ENCODE results near the gene DFFA. TPM values are rescaled to one million over a fixed set of nuclear protein-coding genes. Genes with fewer than 3 reads are reported as not detected.

Gene DFFA
- total RNA-seq, 2 donors from 2014 or later, result 14.8 to 16.4 TPM

GRCh38 chr1:10495475-10495817 is 23.1 kb upstream of the DFFA start:
- peaks cover 7 to 12% of the 10 kb centered on the region in 2 donors for H3K4me1 ChIP-seq (ENCODE audit: control insufficient read depth in 1 of 2, low read depth in 2 of 2)
- ATAC-seq (ENCODE audit: insufficient number of reproducible peaks, low FRiP score, low read depth) (no peak), DNase-seq (ENCODE audit: low spot score) (no peak)
- peaks cover 7% of the 10 kb centered on the region for H3K36me3 ChIP-seq
- TF ChIP-seq CTCF (IDR thresholded peaks at IDR 0.05), result no peak
- no peak overlapping the region for H3K27ac ChIP-seq
- H3K9me3 ChIP-seq, result no peaks in the 10 kb centered on the region
- peak overlapping the region; percentile 69 for H3K4me3 ChIP-seq
- no peaks in the 10 kb centered on the region for H3K27me3 ChIP-seq (replicated peaks; ENCODE audit: insufficient read depth)

GRCh38 chr1:10494754-10495474 is 22.6 kb upstream of the DFFA start:
- Histone ChIP-seq H3K27ac (no peak overlapping the region), H3K4me3 (peak overlapping the region; percentile 69), H3K27me3 (replicated peaks; ENCODE audit: insufficient read depth) (no peaks in the 10 kb centered on the region), H3K9me3 (no peaks in the 10 kb centered on the region), H3K4me1 (ENCODE audit: control insufficient read depth in 1 of 2, low read depth in 2 of 2) (peaks cover 7 to 12% of the 10 kb centered on the region in 2 donors), H3K36me3 (peaks cover 7% of the 10 kb centered on the region)
- ATAC-seq (ENCODE audit: insufficient number of reproducible peaks, low FRiP score, low read depth) (peak; percentile 51), DNase-seq (ENCODE audit: low spot score) (no peak)
- TF ChIP-seq CTCF (IDR thresholded peaks at IDR 0.05), result peak; percentile 97

DNA sequence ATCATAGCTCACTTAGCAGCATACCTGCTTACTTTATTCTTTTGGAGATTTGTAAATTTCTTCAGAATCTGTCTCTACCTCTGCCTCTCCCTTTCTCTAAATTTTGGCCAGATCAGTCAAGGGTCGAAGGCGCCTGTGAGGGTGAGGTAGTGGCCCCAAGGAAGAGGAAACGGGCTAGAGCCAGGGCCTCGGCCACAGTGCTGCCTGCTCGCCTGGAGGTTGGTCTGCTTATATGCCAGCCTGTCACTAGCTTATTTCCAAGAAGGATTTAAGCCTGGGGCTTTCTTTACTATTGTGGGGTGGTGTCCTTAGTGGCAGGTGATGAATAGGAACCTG is 22.1 kb upstream of the DFFA start:
- Histone ChIP-seq H3K4me1 (ENCODE audit: control insufficient read depth in 1 of 2, low read depth in 2 of 2) (peaks cover 7 to 12% of the 10 kb centered on the region in 2 donors), H3K27me3 (replicated peaks; ENCODE audit: insufficient read depth) (no peaks in the 10 kb centered on the region), H3K27ac (no peak overlapping the region), H3K4me3 (peak overlapping the region; percentile 69), H3K9me3 (no peaks in the 10 kb centered on the region), H3K36me3 (peaks cover 7% of the 10 kb centered on the region)
- DNase-seq (ENCODE audit: low spot score), result no peak
- TF ChIP-seq CTCF (IDR thresholded peaks at IDR 0.05), result no peak
- ATAC-seq (ENCODE audit: insufficient number of reproducible peaks, low FRiP score, low read depth), result no peak

- no peak overlapping the region for H3K27ac ChIP-seq
- H3K9me3 ChIP-seq, result no peaks in the 10 kb centered on the region
- no peak overlapping the region for H3K4me3 ChIP-seq
- H3K27me3 ChIP-seq (replicated peaks; ENCODE audit: insufficient read depth), result no peaks in the 10 kb centered on the region
- H3K36me3 ChIP-seq, result no peaks in the 10 kb centered on the region
- no peak for TF ChIP-seq CTCF (IDR thresholded peaks at IDR 0.05)
- no peak for DNase-seq (ENCODE audit: low spot score)
- peaks cover 7 to 10% of the 10 kb centered on the region in 2 donors for H3K4me1 ChIP-seq (ENCODE audit: control insufficient read depth in 1 of 2, low read depth in 2 of 2)
- no peak for ATAC-seq (ENCODE audit: insufficient number of reproducible peaks, low FRiP score, low read depth)
These were observed 18.1 kb upstream of the DFFA start for GRCh38 chr1:10490286-10490970.

- H3K27me3 ChIP-seq (replicated peaks; ENCODE audit: insufficient read depth), result no peaks in the 10 kb centered on the region
- no peak overlapping the region for H3K27ac ChIP-seq
- H3K36me3 ChIP-seq, result no peaks in the 10 kb centered on the region
- TF ChIP-seq CTCF (IDR thresholded peaks at IDR 0.05), result no peak
- ATAC-seq (ENCODE audit: insufficient number of reproducible peaks, low FRiP score, low read depth) (no peak), DNase-seq (ENCODE audit: low spot score) (no peak)
- H3K9me3 ChIP-seq, result no peaks in the 10 kb centered on the region
- peaks cover 0 to under 1% of the 10 kb centered on the region in 2 donors for H3K4me1 ChIP-seq (ENCODE audit: control insufficient read depth in 1 of 2, low read depth in 2 of 2)
- no peak overlapping the region for H3K4me3 ChIP-seq
These were observed 17.1 kb upstream of the DFFA start for GRCh38 chr1:10489291-10490055.

All from thoracic aorta (tissue), 2 donors.